H1 (cell line): ENCODE measurements around the gene COQ8B. TPM values are rescaled to one million over a fixed set of nuclear protein-coding genes. Genes with fewer than 3 reads are reported as not detected.

Experiments
- CTCF ChIA-PET: fragments of 300-600 bp; sonication (Branson Sonifier 250); formaldehyde crosslinking; loops from one replicate; lab custom pipeline; 2021; ENCODE audit not compliant: partially characterized antibody; lab: Charles Lee
- POLR2A ChIA-PET: fragments of 300-600 bp; sonication (Branson Sonifier 250); formaldehyde crosslinking; loops from one replicate; lab custom pipeline; 2021; ENCODE audit warnings: inconsistent platforms; ENCODE audit not compliant: partially characterized antibody; lab: Charles Lee
- DNase-seq, 2 experiments: peaks; one replicate each; pipeline versions ENCODE4 v3.0.0 to v3.0.0-alpha.2; 2010 to 2022; ENCODE audit warnings: low spot score in 2 of 2, low read depth in 1 of 2, mixed read lengths in 1 of 2
- FAIRE-seq: peaks from 2 replicates; lab custom pipeline; 2011; peaks lifted over from hg19 to GRCh38; lab: Jason Lieb, UNC
- H2AFZ ChIP-seq: 2 replicates; pipeline ENCODE4 v1.8.1; 2012; ENCODE audit warnings: low read length, inconsistent platforms
- H2AK5ac ChIP-seq: 2 replicates; pipeline ENCODE4 v1.6.1; 2013; ENCODE audit warnings: low read depth, low read length
- H2BK120ac ChIP-seq: replicated peaks from 2 replicates; pipeline ENCODE3; 2013; ENCODE audit warnings: low read depth, low read length, inconsistent platforms
- H2BK12ac ChIP-seq: 2 replicates; pipeline ENCODE4 v1.6.1; 2013; ENCODE audit warnings: low read depth, low read length
- H2BK15ac ChIP-seq: 2 replicates; pipeline ENCODE4 v1.6.1; 2013; ENCODE audit warnings: low read length
- H2BK20ac ChIP-seq: 2 replicates; pipeline ENCODE4 v1.6.1; 2013; ENCODE audit warnings: low read length
- H2BK5ac ChIP-seq: 2 replicates; pipeline ENCODE4 v1.6.1; 2013; ENCODE audit warnings: low read depth, low read length
- H3K14ac ChIP-seq: 2 replicates; pipeline ENCODE4 v1.6.1; 2013; ENCODE audit warnings: inconsistent platforms; ENCODE audit not compliant: insufficient read length
- H3K18ac ChIP-seq: 2 replicates; pipeline ENCODE4 v1.6.1; 2013; ENCODE audit warnings: low read length; ENCODE audit errors: extremely low read depth
- H3K23ac ChIP-seq: 2 replicates; pipeline ENCODE4 v1.6.1; 2013; ENCODE audit warnings: inconsistent platforms; ENCODE audit not compliant: insufficient read length
- H3K23me2 ChIP-seq: 2 replicates; pipeline ENCODE4 v1.6.1; 2013; ENCODE audit warnings: low read depth, low read length
- H3K27ac ChIP-seq: 2 replicates; pipeline ENCODE4 v1.6.1; 2011; ENCODE audit warnings: low read depth, low read length, inconsistent platforms
- H3K27me3 ChIP-seq, 4 experiments: replicated peaks in 1 of 4; 1 replicate in 1 of 4; 2 replicates in 3 of 4; pipeline versions ENCODE4 v1.6.1 to v1.8.1; 2011 to 2013; ENCODE audit warnings: low read length in 3 of 4, mild to moderate bottlenecking in 3 of 4, inconsistent platforms in 2 of 4, mixed read lengths in 2 of 4, moderate library complexity in 1 of 4; ENCODE audit not compliant: control insufficient read depth in 3 of 4, insufficient read depth in 3 of 4; ENCODE audit errors: extremely low read depth in 1 of 4
- H3K36me3 ChIP-seq, 4 experiments: 2 replicates each; pipeline versions ENCODE4 v1.6.1 to v1.8.1; 2011 to 2013; ENCODE audit warnings: mild to moderate bottlenecking in 4 of 4, low read length in 3 of 4, moderate library complexity in 2 of 4, control low read depth in 1 of 4, inconsistent platforms in 1 of 4; ENCODE audit not compliant: insufficient read depth in 4 of 4, control insufficient read depth in 2 of 4
- H3K4ac ChIP-seq: replicated peaks from 2 replicates; pipeline ENCODE3; 2013; ENCODE audit warnings: low read length, low read depth, mixed read lengths, inconsistent platforms; ENCODE audit not compliant: insufficient read length
- H3K4me1 ChIP-seq, 4 experiments: replicated peaks in 1 of 4; 1 replicate in 1 of 4; 2 replicates in 3 of 4; pipeline versions ENCODE4 v1.6.1 to v1.8.1; 2011 to 2013; ENCODE audit warnings: low read length in 3 of 4, inconsistent platforms in 2 of 4, mixed read lengths in 1 of 4; ENCODE audit not compliant: insufficient read depth in 4 of 4, control insufficient read depth in 3 of 4
- H3K4me2 ChIP-seq, 2 experiments: 2 replicates each; pipeline versions ENCODE4 v1.6.1 to v1.8.1; 2011 to 2013; ENCODE audit warnings: low read depth in 2 of 2, low read length in 2 of 2, control low read depth in 1 of 2, inconsistent platforms in 1 of 2, mild to moderate bottlenecking in 1 of 2; ENCODE audit not compliant: insufficient read depth in 1 of 2
- H3K4me3 ChIP-seq, 4 experiments: fragments of 200-600, 300-600 bp in 1 of 4; sonication (generic), shearing (Covaris generic), sonication (Bioruptor Twin) in 1 of 4; 2 replicates each; pipeline versions ENCODE4 v1.5.1 to v1.8.1; 2011 to 2016; ENCODE audit warnings: low read length in 4 of 4, low read depth in 3 of 4, control low read depth in 2 of 4, inconsistent platforms in 2 of 4, mild to moderate bottlenecking in 2 of 4, mixed read lengths in 1 of 4, moderate library complexity in 1 of 4; ENCODE audit not compliant: insufficient read depth in 2 of 4; ENCODE audit errors: extremely low read depth in 1 of 4
- H3K56ac ChIP-seq: replicated peaks from 2 replicates; pipeline ENCODE3; 2013; ENCODE audit warnings: low read depth, mild to moderate bottlenecking, mixed read lengths, low read length, inconsistent platforms; ENCODE audit not compliant: insufficient read length
- H3K79me1 ChIP-seq: 2 replicates; pipeline ENCODE4 v1.6.1; 2013; ENCODE audit warnings: low read depth, low read length, control low read depth
- H3K79me2 ChIP-seq, 2 experiments: 2 replicates each; pipeline versions ENCODE4 v1.6.1 to v1.8.1; 2012 to 2013; ENCODE audit warnings: low read length in 2 of 2, mild to moderate bottlenecking in 2 of 2, inconsistent platforms in 1 of 2; ENCODE audit not compliant: insufficient read depth in 2 of 2, control insufficient read depth in 1 of 2
- H3K9ac ChIP-seq, 4 experiments: replicated peaks in 1 of 4; 1 replicate in 1 of 4; 2 replicates in 3 of 4; pipeline versions ENCODE4 v1.6.1 to v1.8.1; 2011 to 2013; ENCODE audit warnings: low read depth in 3 of 4, low read length in 3 of 4, control low read depth in 2 of 4, mild to moderate bottlenecking in 2 of 4, moderate library complexity in 2 of 4, inconsistent platforms in 1 of 4; ENCODE audit errors: extremely low read depth in 1 of 4
- H3K9me3 ChIP-seq, 2 experiments: 2 replicates each; pipeline versions ENCODE4 v1.6.1 to v1.8.1; 2012 to 2013; ENCODE audit warnings: mild to moderate bottlenecking in 2 of 2, moderate library complexity in 2 of 2, control low read depth in 1 of 2, inconsistent platforms in 1 of 2, low read depth in 1 of 2, low read length in 1 of 2, mixed read lengths in 1 of 2; ENCODE audit not compliant: insufficient read depth in 2 of 2
- H4K20me1 ChIP-seq, 2 experiments: replicated peaks in 1 of 2; 2 replicates each; pipeline versions ENCODE3 to v1.8.1; 2011 to 2013; ENCODE audit warnings: inconsistent platforms in 2 of 2, low read length in 2 of 2, mild to moderate bottlenecking in 1 of 2; ENCODE audit not compliant: insufficient read depth in 2 of 2, control insufficient read depth in 1 of 2
- H4K5ac ChIP-seq: 2 replicates; pipeline ENCODE4 v1.6.1; 2013; ENCODE audit warnings: low read length, low read depth, mixed read lengths, inconsistent platforms; ENCODE audit not compliant: insufficient read length
- H4K8ac ChIP-seq: 2 replicates; pipeline ENCODE4 v1.8.0; 2013; ENCODE audit warnings: mild to moderate bottlenecking, moderate library complexity, low read length, inconsistent platforms; ENCODE audit not compliant: insufficient read depth; ENCODE audit errors: extremely low read depth
- H4K91ac ChIP-seq: replicated peaks from 2 replicates; pipeline ENCODE3; 2013; ENCODE audit warnings: low read length, mixed read lengths, inconsistent platforms; ENCODE audit not compliant: insufficient read length
- CBX8 ChIP-seq: fragments of 300-800, 300-1000 bp; sonication (generic); IDR thresholded peaks from 2 replicates; pipeline ENCODE4 v1.7.1; 2016; ENCODE audit warnings: low read depth, low read length, borderline replicate concordance
- EZH2 ChIP-seq: fragments of 200-600 bp; sonication (generic); IDR thresholded peaks from 2 replicates; pipeline ENCODE4 v1.7.1; 2012; ENCODE audit warnings: low read depth, mild to moderate bottlenecking, moderate library complexity, low read length, inconsistent platforms; ENCODE audit not compliant: severe bottlenecking
- PHF8 ChIP-seq: fragments of 200-600 bp; sonication (generic); conservative IDR thresholded peaks from 2 replicates; pipeline ENCODE4 v1.7.1; 2012; ENCODE audit warnings: low read depth, mild to moderate bottlenecking, inconsistent platforms, low read length, moderate library complexity
- POLR2AphosphoS5 ChIP-seq: IDR thresholded peaks from 2 replicates; pipeline ENCODE4 v1.6.1; 2011; ENCODE audit warnings: low read depth, low read length
- POU5F1 ChIP-seq: IDR thresholded peaks from 2 replicates; pipeline ENCODE4 v1.6.1; 2011; ENCODE audit warnings: low read depth, mild to moderate bottlenecking, low read length, moderate library complexity
- RAD21 ChIP-seq, 2 experiments: IDR thresholded peaks in 1 of 2; conservative IDR thresholded peaks in 1 of 2; 2 replicates each; pipeline ENCODE4 v1.6.1; 2011; ENCODE audit warnings: low read depth in 2 of 2, low read length in 2 of 2, improper control_type of control experiment in 1 of 2, inconsistent platforms in 1 of 2, mild to moderate bottlenecking in 1 of 2, moderate library complexity in 1 of 2
- RXRA ChIP-seq: IDR thresholded peaks from 2 replicates; pipeline ENCODE4 v1.6.1; 2011; ENCODE audit warnings: low read depth, mild to moderate bottlenecking, low read length, moderate library complexity; ENCODE audit not compliant: insufficient read depth
- SAP30 ChIP-seq: fragments of 300-600 bp; sonication (generic); IDR thresholded peaks from 2 replicates; pipeline ENCODE4 v1.7.1; 2012; ENCODE audit warnings: low read length, moderate library complexity, mild to moderate bottlenecking, inconsistent platforms; ENCODE audit not compliant: insufficient read depth, insufficient replicate concordance
- SP1 ChIP-seq: IDR thresholded peaks from 2 replicates; pipeline ENCODE4 v1.6.1; 2011; ENCODE audit warnings: low read depth, low read length
- YY1 ChIP-seq: IDR thresholded peaks from 2 replicates; pipeline ENCODE4 v1.6.1; 2011; ENCODE audit warnings: low read depth, mild to moderate bottlenecking, low read length
- ZNF274 ChIP-seq: IDR thresholded peaks from 2 replicates; pipeline ENCODE4 v1.7.0; 2012; ENCODE audit warnings: low read length, borderline replicate concordance; ENCODE audit errors: extremely low read depth
- WGBS, 2 experiments: shearing (Covaris generic) in 1 of 2; methylation state at CpG; one replicate each; pipeline versions ENCODE4 v1.1.6 to v1.1.7; 2013 to 2015; ENCODE audit warnings: low lambda C conversion rate in 2 of 2, mixed read lengths in 2 of 2, inconsistent platforms in 1 of 2, low coverage in 1 of 2, missing lambda C conversion rate in 1 of 2; ENCODE audit not compliant: insufficient replicate concordance in 2 of 2, insufficient coverage in 1 of 2, insufficient read length in 1 of 2; ENCODE audit errors: extremely low coverage in 1 of 2, missing lambda C conversion rate in 1 of 2; 5-methylcytosine and 5-hydroxymethylcytosine counted together
- polyA plus RNA-seq, 7 experiments: library from polyadenylated mRNA; depleted of rRNA in 3 of 7; stranded (reverse) in 5 of 7; unstranded in 2 of 7; fragments of >200 nt in 5 of 7; fragments of 200-250 nt in 2 of 7; gene quantifications; 1 replicate in 5 of 7; 2 replicates in 1 of 7; 4 replicates in 1 of 7; pipeline versions ENCODE4 v1.2.1 to v1.2.3, GENCODE V29; 2011 to 2013; ENCODE audit warnings: missing spikeins in 2 of 7, mixed read lengths in 2 of 7
- total RNA-seq: library from RNA; stranded (reverse); fragmentation: NEBNext Ultra II Directional; extraction: Animal tissue kit (Norgen Biotek cat#: 25700); gene quantifications from 2 replicates; pipeline ENCODE4 v1.2.1, GENCODE V29; 2021
- TF ChIP-seq, protein P1 (sequence below): IDR thresholded peaks from 2 replicates; pipeline ENCODE4 v1.6.1; 2011; ENCODE audit warnings: low read length, improper control_type of control experiment

Gene COQ8B
- total and polyA plus RNA-seq, 2 of the 8 experiments (the other 6 are each of a cell fraction or from before 2014, with no cell fraction given) = 41.7 to 46.1 TPM

- Histone ChIP-seq H2BK15ac (no peak overlapping the region), H3K79me1 (peaks cover 7% of the 10 kb centered on the region), H3K79me2 (peaks cover 43 to 74% of the 10 kb centered on the region in 2 experiments), H3K9ac (no peak overlapping the region), H2BK12ac (no peak overlapping the region), H4K91ac (no peak overlapping the region), H4K8ac (no peak overlapping the region), H3K18ac (no peak overlapping the region), H3K4me2 (peak overlapping the region; percentile 42 to 56; a peak in 2 of 4 replicates), H3K27me3 (no peaks in the 10 kb centered on the region), H3K4ac (no peak overlapping the region), H3K9me3 (no peaks in the 10 kb centered on the region), H4K5ac (no peak overlapping the region), H2BK120ac (no peak overlapping the region), H3K4me3 (no peak overlapping the region), H3K23me2 (peaks cover 1% of the 10 kb centered on the region), H2AK5ac (no peak overlapping the region), H3K27ac (no peak overlapping the region), H3K56ac (no peak overlapping the region), H3K4me1 (no peaks in the 10 kb centered on the region; a peak in 2 of 7 replicates), H4K20me1 (peaks cover 22 to 35% of the 10 kb centered on the region in 2 experiments), H3K23ac (no peak overlapping the region), H2BK20ac (no peak overlapping the region), H2AFZ (no peak overlapping the region), H3K36me3 (peaks cover 26 to 69% (median 47%) of the 10 kb centered on the region in 4 experiments; a peak in 7 of 8 replicates), H3K14ac (no peak overlapping the region), H2BK5ac (peak overlapping the region; percentile 13; the same call in 1 of the 2 replicates)
- ChIA-PET CTCF (interaction anchor here (0.8 to 3.4 kb wide), 5 partner anchors 10 to 65 kb away, joined by 3 to 14 read pairs (median 3); no protein-coding TSS in a partner anchor), POLR2A (interaction anchor here (1.3 to 15.7 kb wide), 5 partner anchors 12 to 64 kb away, joined by 3 to 399 read pairs (median 120); partner anchors contain the start of genes COQ8B, EGLN2, ITPKC and MIA)
- WGBS, 2 experiments = 91% methylated on average over 3 of the region's 3 CpGs; no CpG with 5 or more reads in 1 of the 2 experiments
- no peak for DNase-seq
- no peak for FAIRE-seq
- TF ChIP-seq RAD21 (IDR thresholded peaks at IDR 0.05 in 1 of 2, conservative IDR thresholded peaks at IDR 0.05 in 1 of 2; ENCODE audit: low read depth in 2 of 2, low read length in 2 of 2) = no peak
- no peak for TF ChIP-seq EZH2
- TF ChIP-seq RXRA = no peak
- no peak for TF ChIP-seq POU5F1
- no peak for TF ChIP-seq CBX8
- no peak for TF ChIP-seq ZNF274
- TF ChIP-seq, protein P1, sequence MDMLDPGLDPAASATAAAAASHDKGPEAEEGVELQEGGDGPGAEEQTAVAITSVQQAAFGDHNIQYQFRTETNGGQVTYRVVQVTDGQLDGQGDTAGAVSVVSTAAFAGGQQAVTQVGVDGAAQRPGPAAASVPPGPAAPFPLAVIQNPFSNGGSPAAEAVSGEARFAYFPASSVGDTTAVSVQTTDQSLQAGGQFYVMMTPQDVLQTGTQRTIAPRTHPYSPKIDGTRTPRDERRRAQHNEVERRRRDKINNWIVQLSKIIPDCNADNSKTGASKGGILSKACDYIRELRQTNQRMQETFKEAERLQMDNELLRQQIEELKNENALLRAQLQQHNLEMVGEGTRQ = no peak
- no peak for TF ChIP-seq SP1
- no peak for TF ChIP-seq POLR2AphosphoS5
- no peak for TF ChIP-seq YY1
- TF ChIP-seq PHF8 = no peak
- no peak for TF ChIP-seq SAP30
These were observed 38.5 kb upstream of the COQ8B start for GRCh38 chr19:40755248-40755624.
